ENCODE measurements around the gene TEKTIP1.

The TEKTIP1 gene

DNA sequence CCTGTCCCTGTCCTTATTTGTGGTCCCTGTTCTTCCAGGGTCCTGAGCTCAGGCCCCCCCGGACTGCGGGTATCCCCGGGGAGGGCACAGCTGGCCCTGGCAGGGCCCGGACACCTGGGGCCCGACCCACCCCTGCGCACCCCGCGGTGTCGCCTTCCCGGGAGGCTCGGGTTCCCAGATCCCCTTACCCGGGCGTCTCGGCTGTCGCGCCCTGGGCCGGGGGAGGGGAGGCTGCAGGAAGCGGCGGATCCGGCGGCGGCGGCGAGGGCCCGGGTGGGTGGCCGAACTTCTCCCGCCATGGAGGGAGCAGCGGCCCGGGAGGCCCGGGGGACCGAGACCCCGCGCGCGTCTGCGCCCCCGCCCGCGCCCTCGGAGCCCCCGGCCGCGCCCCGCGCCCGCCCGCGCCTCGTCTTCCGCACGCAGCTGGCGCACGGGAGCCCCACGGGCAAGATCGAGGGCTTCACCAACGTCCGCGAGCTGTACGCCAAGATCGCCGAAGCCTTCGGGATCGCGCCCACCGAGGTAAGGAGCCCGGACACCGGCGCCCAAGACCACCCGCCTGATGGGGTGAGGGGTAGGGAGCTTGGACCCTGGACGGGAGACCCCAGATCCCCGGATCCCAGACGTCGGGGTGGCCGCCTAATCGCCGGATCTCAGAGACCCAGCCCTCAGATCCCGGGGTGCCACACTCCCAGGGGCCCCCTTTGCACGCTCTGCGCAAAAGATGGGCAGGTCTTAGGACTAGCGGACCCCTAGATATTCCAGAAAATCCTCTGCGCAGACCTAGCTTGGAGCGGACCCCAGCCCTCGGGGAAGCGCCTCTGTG lies 46.5 kb downstream of the TEKTIP1 start, which contains the start of gene GIPC3:
Gene GIPC3, plus strand, starts transcription at position 178 of the 826 bp plus-strand sequence. Its CDS starts 120 bp downstream, at position 298.
- ChIA-PET CTCF (interaction anchor here (0.7 to 1.4 kb wide), 2 partner anchors 10 to 218 kb away, joined by 3 to 4 read pairs; no protein-coding TSS in a partner anchor), POLR2A (ENCODE audit: low non-redundant PET) (no interaction called here)
- TF ChIP-seq, protein P1, sequence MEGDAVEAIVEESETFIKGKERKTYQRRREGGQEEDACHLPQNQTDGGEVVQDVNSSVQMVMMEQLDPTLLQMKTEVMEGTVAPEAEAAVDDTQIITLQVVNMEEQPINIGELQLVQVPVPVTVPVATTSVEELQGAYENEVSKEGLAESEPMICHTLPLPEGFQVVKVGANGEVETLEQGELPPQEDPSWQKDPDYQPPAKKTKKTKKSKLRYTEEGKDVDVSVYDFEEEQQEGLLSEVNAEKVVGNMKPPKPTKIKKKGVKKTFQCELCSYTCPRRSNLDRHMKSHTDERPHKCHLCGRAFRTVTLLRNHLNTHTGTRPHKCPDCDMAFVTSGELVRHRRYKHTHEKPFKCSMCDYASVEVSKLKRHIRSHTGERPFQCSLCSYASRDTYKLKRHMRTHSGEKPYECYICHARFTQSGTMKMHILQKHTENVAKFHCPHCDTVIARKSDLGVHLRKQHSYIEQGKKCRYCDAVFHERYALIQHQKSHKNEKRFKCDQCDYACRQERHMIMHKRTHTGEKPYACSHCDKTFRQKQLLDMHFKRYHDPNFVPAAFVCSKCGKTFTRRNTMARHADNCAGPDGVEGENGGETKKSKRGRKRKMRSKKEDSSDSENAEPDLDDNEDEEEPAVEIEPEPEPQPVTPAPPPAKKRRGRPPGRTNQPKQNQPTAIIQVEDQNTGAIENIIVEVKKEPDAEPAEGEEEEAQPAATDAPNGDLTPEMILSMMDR (conservative IDR thresholded peaks at IDR 0.05; ENCODE audit: low read depth): no peak
- DNase-seq (ENCODE audit: low spot score): no peak
- H3K27ac ChIP-seq: no peak within 1 kb of the TSS

DNA sequence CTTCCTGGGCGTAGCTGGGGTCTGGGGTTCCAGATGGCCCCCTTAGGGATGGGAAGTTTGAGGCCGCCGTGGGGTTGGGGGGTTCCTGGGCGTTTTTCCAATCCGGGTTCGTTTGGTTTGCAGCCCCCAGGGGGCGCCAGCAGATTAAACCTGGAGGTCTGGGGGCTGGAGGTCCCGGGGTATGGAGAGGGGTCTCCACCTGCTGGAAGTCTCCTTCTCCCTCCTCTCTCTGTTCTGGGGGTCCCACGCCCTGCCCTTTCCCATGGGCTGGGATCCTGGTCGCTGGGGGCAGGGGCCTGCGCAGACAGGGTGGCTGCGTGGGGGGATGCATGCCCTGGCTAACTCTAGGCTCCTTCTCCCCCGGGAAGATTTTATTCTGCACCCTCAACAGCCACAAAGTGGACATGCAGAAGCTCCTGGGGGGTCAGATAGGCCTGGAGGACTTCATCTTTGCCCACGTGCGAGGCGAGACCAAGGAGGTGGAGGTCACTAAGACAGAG lies 47.2 kb downstream of the TEKTIP1 start:
- TF ChIP-seq, protein P1 (conservative IDR thresholded peaks at IDR 0.05; ENCODE audit: low read depth): 0 out of 2 replicates have a peak, but pooled peaks have one; percentile 12
- ChIA-PET POLR2A (ENCODE audit: low non-redundant PET) (no interaction called here), CTCF (interaction anchor here (0.7 to 1.4 kb wide), 3 partner anchors 11 to 218 kb away, joined by 3 to 4 read pairs (median 3); no protein-coding TSS in a partner anchor)
- no peak overlapping the region for H3K27ac ChIP-seq
- DNase-seq (ENCODE audit: low spot score): no peak

DNA sequence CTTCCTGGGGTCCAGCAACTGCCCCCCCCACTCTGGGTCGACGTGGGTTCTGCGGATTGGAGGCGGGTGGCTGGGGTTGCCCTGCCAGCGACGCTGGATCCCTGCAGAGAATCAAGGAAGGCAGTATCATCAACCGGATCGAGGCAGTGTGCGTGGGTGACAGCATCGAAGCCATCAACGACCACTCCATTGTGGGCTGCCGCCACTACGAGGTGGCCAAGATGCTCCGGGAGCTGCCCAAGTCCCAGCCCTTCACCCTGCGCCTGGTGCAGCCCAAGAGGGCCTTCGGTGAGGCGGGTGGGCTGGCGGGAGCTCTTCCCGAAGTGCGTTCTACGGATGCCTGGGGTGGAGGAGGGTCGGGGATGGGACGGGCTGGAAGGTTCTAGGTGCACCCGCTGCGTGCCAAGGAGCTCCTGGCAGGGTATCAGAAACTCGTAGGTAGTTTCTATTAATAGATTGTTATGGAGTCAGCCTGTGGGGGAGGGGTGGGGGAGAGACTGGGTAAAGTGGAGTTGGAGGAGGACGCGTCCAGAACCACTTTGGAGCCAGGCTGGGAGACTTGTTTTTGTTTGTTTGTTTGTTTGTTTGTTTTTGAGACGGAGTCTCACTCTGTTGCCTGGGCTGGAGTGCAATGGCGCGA lies 47.9 kb downstream of the TEKTIP1 start:
- CTCF ChIA-PET: interaction anchor here (0.8 kb wide), 1 partner anchor 42 kb away, joined by 3 read pairs; no protein-coding TSS in a partner anchor
- no peak for DNase-seq (ENCODE audit: low spot score)

DNA sequence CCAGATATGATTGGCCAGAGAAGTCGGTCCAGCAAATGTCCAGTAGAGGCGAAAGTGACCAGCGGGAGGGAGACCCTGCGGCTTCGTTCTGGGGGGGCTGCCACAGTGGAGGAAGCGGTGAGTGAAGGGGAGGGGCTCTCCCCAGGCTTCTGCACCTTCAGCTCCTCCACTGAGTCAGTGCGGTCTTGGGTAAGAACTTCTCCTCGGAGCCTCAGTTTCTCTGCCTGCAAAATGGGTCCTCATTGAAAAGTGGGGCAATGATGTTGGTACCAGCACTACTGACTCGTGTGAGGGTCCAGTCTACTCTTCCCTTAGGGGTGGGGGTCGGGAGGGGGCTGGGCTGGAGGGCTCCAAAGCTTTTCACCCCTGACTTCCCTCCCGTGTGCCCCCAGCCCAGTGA lies 50.5 kb downstream of the TEKTIP1 start:
- TF ChIP-seq, protein P1 (conservative IDR thresholded peaks at IDR 0.05; ENCODE audit: low read depth): no peak
- POLR2A ChIA-PET (ENCODE audit: low non-redundant PET): no interaction called here
- no peak for DNase-seq (ENCODE audit: low spot score)
- H3K27ac ChIP-seq: no peak overlapping the region
- CTCF ChIA-PET: no interaction called here

More for the DNA sequence above, 47.9 kb downstream of the TEKTIP1 start:
- no peak overlapping the region for H3K27ac ChIP-seq
- POLR2A ChIA-PET (ENCODE audit: low non-redundant PET): no interaction called here
- TF ChIP-seq, protein P1 (conservative IDR thresholded peaks at IDR 0.05; ENCODE audit: low read depth): no peak

DNA sequence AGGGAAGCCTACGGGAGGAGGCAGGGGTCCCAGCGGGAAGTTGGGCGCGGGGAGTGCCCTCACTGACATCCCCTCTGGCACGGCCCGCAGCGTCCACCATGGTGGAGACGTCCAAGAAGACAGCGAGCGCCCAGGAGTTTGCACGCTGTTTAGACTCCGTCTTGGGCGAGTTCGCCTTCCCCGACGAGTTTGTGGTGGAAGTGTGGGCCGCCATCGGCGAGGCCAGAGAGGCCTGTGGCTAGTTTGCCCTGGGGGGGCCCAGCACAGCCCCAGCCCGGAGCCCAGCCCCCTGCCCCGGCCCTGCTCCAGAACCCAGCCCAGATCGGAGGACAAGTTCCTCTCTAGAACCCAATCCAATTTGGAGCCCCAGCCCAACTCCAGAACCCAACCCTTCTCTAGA lies 51.0 kb downstream of the TEKTIP1 start:
- CTCF ChIA-PET: no interaction called here

More for the DNA sequence above, 51.0 kb downstream of the TEKTIP1 start:
- TF ChIP-seq, protein P1 (conservative IDR thresholded peaks at IDR 0.05; ENCODE audit: low read depth): no peak
- no peak overlapping the region for H3K27ac ChIP-seq
- DNase-seq (ENCODE audit: low spot score): no peak
- POLR2A ChIA-PET (ENCODE audit: low non-redundant PET): no interaction called here

All from RWPE1 (cell line).